ENCODE data around the gene SLC24A3. TPM values are rescaled to one million over a fixed set of nuclear protein-coding genes. Genes with fewer than 3 reads are reported as not detected.

SLC24A3 gene
- total and polyA plus RNA-seq, 9 donors, result 4.8 to 40.5 (median 18.6) TPM

GRCh38 chr20:19438488-19438887 lies 226.0 kb downstream of the SLC24A3 start:
- Histone ChIP-seq H3K36me3 (no peaks in the 10 kb centered on the region), H3K27me3 (no peaks in the 10 kb centered on the region), H3K4me1 (ENCODE audit: insufficient read depth) (no peaks in the 10 kb centered on the region), H3K9me3 (no peaks in the 10 kb centered on the region), H3K4me3 (no peak overlapping the region), H3K27ac (no peak overlapping the region)
- no peak for TF ChIP-seq CTCF (IDR thresholded peaks at IDR 0.05)
- TF ChIP-seq EP300 (IDR thresholded peaks at IDR 0.05), result no peak
- no peak for TF ChIP-seq POLR2A (IDR thresholded peaks at IDR 0.05)
- WGBS, 3 donors, result 79 to 88% (median 84%) methylated on average over 2 of the region's 2 CpGs
- no peak for DNase-seq
- intact Hi-C loops (cut with DNase I), result no loop called here

GRCh38 chr20:19440660-19441527 lies 228.5 kb downstream of the SLC24A3 start:
- no peak overlapping the region for H3K27ac ChIP-seq
- WGBS, 3 donors, result 77 to 83% (median 78%) methylated on average over 14 of the region's 14 CpGs
- intact Hi-C loops (cut with DNase I), result no loop called here

GRCh38 chr20:19446246-19446645 lies 233.8 kb downstream of the SLC24A3 start:
- intact Hi-C loops (cut with DNase I), result no loop called here
- 93 to 98% (median 93%) methylated on average over 4 of the region's 4 CpGs for WGBS, 3 donors
- no peaks in the 10 kb centered on the region for H3K27me3 ChIP-seq

More at GRCh38 chr20:19440660-19441527, 228.5 kb downstream of the SLC24A3 start:
- Histone ChIP-seq H3K4me3 (no peak overlapping the region), H3K36me3 (no peaks in the 10 kb centered on the region), H3K9me3 (no peaks in the 10 kb centered on the region), H3K27me3 (no peaks in the 10 kb centered on the region), H3K4me1 (ENCODE audit: insufficient read depth) (no peaks in the 10 kb centered on the region)
- DNase-seq, result no peak
- TF ChIP-seq CTCF (IDR thresholded peaks at IDR 0.05), result no peak
- TF ChIP-seq POLR2A (IDR thresholded peaks at IDR 0.05), result no peak
- TF ChIP-seq EP300 (IDR thresholded peaks at IDR 0.05), result no peak

GRCh38 chr20:19448632-19449031 lies 236.2 kb downstream of the SLC24A3 start:
- DNase-seq, result no peak
- Histone ChIP-seq H3K9me3 (no peaks in the 10 kb centered on the region), H3K4me3 (no peak overlapping the region), H3K27me3 (no peaks in the 10 kb centered on the region), H3K27ac (no peak overlapping the region), H3K4me1 (ENCODE audit: insufficient read depth) (peaks cover 3% of the 10 kb centered on the region), H3K36me3 (no peaks in the 10 kb centered on the region)
- TF ChIP-seq POLR2A (IDR thresholded peaks at IDR 0.05) (no peak), CTCF (IDR thresholded peaks at IDR 0.05) (no peak), EP300 (IDR thresholded peaks at IDR 0.05) (no peak)
- WGBS, 3 donors, result 82 to 96% (median 95%) methylated on average over 1 of the region's 1 CpG
- intact Hi-C loops (cut with DNase I), result no loop called here

More at GRCh38 chr20:19446246-19446645, 233.8 kb downstream of the SLC24A3 start:
- Histone ChIP-seq H3K9me3 (no peaks in the 10 kb centered on the region), H3K4me3 (no peak overlapping the region), H3K36me3 (no peaks in the 10 kb centered on the region), H3K4me1 (ENCODE audit: insufficient read depth) (no peaks in the 10 kb centered on the region), H3K27ac (no peak overlapping the region)
- no peak for DNase-seq
- no peak for TF ChIP-seq CTCF (IDR thresholded peaks at IDR 0.05)
- no peak for TF ChIP-seq EP300 (IDR thresholded peaks at IDR 0.05)
- TF ChIP-seq POLR2A (IDR thresholded peaks at IDR 0.05), result no peak
